Measurements from ENCODE around the gene TSPEAR. TPM values are rescaled to one million over a fixed set of nuclear protein-coding genes. Genes with fewer than 3 reads are reported as not detected.

The TSPEAR gene
- total RNA-seq, 4 donors from 2014 or later, result 0.18 to 0.69 (median 0.51) TPM; not detected in 1

DNA sequence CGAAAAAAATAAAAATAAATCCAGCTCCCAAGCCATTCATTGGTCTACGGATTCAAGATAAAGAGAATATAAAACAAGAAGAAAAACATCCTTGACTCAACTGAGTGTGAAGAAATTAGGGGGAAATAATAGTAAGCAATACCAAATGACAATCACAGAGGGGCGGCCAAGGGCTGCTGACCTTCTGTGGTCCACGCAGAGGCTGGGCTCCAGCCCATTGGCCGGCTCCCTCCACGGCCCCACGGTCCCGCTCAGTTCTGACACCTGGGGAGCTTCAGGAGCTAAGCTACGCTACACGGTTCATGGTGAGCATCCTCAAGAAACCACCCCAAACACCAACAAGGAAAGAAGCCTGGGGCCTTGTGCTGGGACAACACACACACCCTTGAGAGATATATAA, 14.8 kb downstream of the TSPEAR start:
- Histone ChIP-seq H3K27me3 (peaks cover 0 to 7% of the 10 kb centered on the region in 2 donors), H3K9me3 (peaks cover 0 to 3% of the 10 kb centered on the region in 2 donors), H3K4me3 (no peak overlapping the region), H3K36me3 (no peaks in the 10 kb centered on the region), H3K4me1 (no peaks in the 10 kb centered on the region), H3K27ac (no peak overlapping the region)
- intact Hi-C loops (cut with DNase I; ENCODE audit: low total_unique reads), result no loop called here
- no peak for TF ChIP-seq POLR2A (IDR thresholded peaks at IDR 0.05)
- TF ChIP-seq, protein P1, sequence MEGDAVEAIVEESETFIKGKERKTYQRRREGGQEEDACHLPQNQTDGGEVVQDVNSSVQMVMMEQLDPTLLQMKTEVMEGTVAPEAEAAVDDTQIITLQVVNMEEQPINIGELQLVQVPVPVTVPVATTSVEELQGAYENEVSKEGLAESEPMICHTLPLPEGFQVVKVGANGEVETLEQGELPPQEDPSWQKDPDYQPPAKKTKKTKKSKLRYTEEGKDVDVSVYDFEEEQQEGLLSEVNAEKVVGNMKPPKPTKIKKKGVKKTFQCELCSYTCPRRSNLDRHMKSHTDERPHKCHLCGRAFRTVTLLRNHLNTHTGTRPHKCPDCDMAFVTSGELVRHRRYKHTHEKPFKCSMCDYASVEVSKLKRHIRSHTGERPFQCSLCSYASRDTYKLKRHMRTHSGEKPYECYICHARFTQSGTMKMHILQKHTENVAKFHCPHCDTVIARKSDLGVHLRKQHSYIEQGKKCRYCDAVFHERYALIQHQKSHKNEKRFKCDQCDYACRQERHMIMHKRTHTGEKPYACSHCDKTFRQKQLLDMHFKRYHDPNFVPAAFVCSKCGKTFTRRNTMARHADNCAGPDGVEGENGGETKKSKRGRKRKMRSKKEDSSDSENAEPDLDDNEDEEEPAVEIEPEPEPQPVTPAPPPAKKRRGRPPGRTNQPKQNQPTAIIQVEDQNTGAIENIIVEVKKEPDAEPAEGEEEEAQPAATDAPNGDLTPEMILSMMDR (IDR thresholded peaks at IDR 0.05), result no peak
- DNase-seq, result no peak

DNA sequence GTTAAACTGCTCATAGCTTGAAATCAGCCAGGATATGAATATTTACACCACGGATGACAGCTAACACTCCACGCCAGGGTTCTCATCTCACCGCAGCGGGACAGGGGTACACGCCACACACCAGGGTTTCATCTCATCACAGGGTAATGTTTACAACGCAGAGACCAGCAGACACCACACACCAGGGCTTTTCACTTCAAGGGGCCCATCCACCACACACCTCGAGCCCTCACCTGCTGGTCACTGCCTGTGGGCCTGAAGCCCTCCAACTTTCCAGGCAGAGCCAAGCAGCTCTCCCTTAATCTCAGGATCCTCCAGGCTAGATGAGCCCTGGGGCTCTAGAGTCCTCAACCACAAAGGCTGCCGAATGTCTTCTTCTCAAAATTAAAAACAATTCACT, 15.7 kb downstream of the TSPEAR start:
- DNase-seq, result no peak
- Histone ChIP-seq H3K27me3 (peaks cover 0 to 7% of the 10 kb centered on the region in 2 donors), H3K4me1 (no peaks in the 10 kb centered on the region), H3K27ac (no peak overlapping the region), H3K36me3 (no peaks in the 10 kb centered on the region), H3K4me3 (no peak overlapping the region), H3K9me3 (peaks cover 0 to 3% of the 10 kb centered on the region in 2 donors)
- intact Hi-C loops (cut with DNase I; ENCODE audit: low total_unique reads), result no loop called here
- TF ChIP-seq, protein P1 (IDR thresholded peaks at IDR 0.05), result no peak
- TF ChIP-seq POLR2A (IDR thresholded peaks at IDR 0.05), result no peak

DNA sequence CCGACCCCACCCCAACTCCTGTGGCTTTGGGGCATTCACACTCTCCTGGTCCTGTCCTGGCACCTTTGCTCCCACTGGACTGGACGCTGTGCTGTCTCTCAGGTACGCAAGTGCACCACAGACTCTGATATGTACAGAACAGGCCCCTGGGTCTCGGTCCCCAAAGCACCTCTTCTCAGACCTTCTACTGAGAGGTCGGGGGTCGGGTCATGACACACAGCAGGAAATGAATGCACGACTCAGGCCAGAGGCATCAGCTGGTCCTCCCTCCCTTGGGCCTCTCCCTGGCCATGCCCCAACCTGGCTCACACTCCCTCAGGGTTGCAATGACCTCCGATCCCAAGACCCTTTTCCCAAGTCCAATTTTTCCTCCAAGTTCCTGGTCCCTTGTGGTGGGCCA, 16.2 kb downstream of the TSPEAR start:
- H3K27me3 ChIP-seq, result peaks cover 0 to 5% of the 10 kb centered on the region in 2 donors
- no peak overlapping the region for H3K4me3 ChIP-seq
- DNase-seq, result no peak
- intact Hi-C loops (cut with DNase I; ENCODE audit: low total_unique reads), result no loop called here
- TF ChIP-seq, protein P1 (IDR thresholded peaks at IDR 0.05), result no peak
- no peak for TF ChIP-seq POLR2A (IDR thresholded peaks at IDR 0.05)
- H3K36me3 ChIP-seq, result no peaks in the 10 kb centered on the region
- no peak overlapping the region for H3K27ac ChIP-seq
- H3K4me1 ChIP-seq, result no peaks in the 10 kb centered on the region
- peaks cover 0 to 3% of the 10 kb centered on the region in 2 donors for H3K9me3 ChIP-seq

DNA sequence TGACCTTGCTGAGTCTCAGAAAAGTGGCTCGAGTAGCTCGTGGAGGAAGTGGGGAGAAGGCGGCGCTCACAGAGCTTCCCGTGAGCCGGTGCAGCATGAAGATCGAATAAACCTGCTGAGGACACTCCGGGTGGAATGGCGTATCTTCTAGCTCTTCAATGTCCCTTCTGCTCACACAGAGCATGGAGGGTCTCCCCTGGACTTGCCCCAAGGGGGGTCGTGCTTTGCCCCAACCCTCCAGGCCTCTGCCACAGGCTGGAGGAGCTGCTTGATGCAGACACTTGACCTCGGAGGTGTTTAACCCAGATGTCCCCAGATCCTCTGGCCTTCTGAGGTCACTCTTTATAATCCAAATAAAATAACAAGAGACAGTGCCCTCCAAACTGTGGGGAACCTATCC, 16.6 kb downstream of the TSPEAR start:
- TF ChIP-seq, protein P1 (IDR thresholded peaks at IDR 0.05), result no peak
- TF ChIP-seq POLR2A (IDR thresholded peaks at IDR 0.05), result no peak
- H3K4me1 ChIP-seq, result no peaks in the 10 kb centered on the region
- DNase-seq, result no peak
- no peaks in the 10 kb centered on the region for H3K36me3 ChIP-seq
- peaks cover 0 to 1% of the 10 kb centered on the region in 2 donors for H3K27me3 ChIP-seq
- no peak overlapping the region for H3K4me3 ChIP-seq
- intact Hi-C loops (cut with DNase I; ENCODE audit: low total_unique reads), result no loop called here
- no peak overlapping the region for H3K27ac ChIP-seq
- peaks cover 0 to 3% of the 10 kb centered on the region in 2 donors for H3K9me3 ChIP-seq

DNA sequence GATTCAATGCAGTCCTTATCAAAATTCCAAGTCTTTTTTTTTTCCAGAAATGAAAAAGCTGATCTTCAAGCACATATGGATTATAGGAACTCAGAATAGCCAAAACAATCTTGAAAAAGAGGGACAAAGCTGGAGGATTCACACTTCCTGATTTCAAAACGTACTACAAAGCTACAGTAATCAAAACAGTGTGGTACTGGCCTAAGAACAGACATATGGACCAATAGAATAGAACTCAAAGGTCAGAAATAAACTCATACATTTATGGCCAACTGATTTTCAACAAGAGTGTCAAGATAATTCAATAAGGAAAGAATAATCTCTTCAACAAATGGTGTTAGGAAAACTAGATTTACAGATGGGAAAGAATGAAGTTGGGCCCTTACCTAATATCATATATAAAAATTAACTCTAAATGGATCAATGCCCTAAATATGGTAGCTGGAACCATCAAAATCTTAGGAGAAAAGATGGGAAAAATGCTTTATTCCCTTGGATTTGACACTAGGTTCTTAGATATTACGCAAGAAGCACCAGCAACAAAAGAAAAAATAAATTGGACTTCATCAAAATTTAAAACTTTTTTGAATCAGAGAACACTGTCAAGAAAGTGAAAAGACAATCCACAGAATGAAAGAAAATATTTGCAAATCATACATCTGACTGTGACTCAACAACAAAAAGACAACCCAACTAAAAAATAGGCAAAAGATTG, 18.4 kb downstream of the TSPEAR start:
- intact Hi-C loops (cut with DNase I; ENCODE audit: low total_unique reads), result no loop called here
- TF ChIP-seq, protein P1 (IDR thresholded peaks at IDR 0.05), result no peak
- TF ChIP-seq POLR2A (IDR thresholded peaks at IDR 0.05), result no peak
- Histone ChIP-seq H3K4me1 (no peaks in the 10 kb centered on the region), H3K27ac (no peak overlapping the region), H3K4me3 (no peak overlapping the region), H3K36me3 (no peaks in the 10 kb centered on the region), H3K9me3 (peaks cover 0 to 3% of the 10 kb centered on the region in 2 donors), H3K27me3 (no peaks in the 10 kb centered on the region)
- DNase-seq, result no peak
